Activated CD8-positive, alpha-beta memory T cell treated with anti-CD3 and anti-CD28 coated beads, Interleukin-2, amount 50 U/mL, for 1 hour (primary cell): Measurements from ENCODE around the gene MAP7D3.
"Not testable (repeated sequence)": the region's sequence is repeated elsewhere in the genome, so short reads cannot be mapped to it uniquely, and the experiment has no call there.

Experiments
- DNase-seq: peaks from one replicate; pipeline ENCODE4 v3.0.0-alpha.2; 2020; ENCODE audit errors: extremely low read depth

The MAP7D3 gene

DNA sequence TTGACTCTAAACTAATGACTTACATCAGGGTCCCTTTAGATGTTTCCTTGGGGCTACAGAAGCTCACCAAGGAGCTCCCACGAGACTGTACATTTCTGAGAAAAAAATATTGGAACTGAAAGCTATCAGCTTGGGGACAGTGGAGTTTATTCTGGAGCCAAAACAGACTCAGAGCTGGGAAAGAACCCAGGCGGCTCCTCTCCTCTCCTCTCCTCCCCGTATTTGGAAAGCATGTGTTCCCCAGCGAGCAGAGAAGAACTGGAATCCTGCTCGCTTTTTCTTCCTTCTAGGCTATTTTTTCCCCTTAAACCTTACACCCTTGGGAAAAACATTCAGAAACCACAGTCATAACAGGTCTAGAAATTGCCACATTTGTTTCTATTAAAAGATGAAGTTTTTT, 4.3 kb upstream of the MAP7D3 start:
- no peak for DNase-seq

DNA sequence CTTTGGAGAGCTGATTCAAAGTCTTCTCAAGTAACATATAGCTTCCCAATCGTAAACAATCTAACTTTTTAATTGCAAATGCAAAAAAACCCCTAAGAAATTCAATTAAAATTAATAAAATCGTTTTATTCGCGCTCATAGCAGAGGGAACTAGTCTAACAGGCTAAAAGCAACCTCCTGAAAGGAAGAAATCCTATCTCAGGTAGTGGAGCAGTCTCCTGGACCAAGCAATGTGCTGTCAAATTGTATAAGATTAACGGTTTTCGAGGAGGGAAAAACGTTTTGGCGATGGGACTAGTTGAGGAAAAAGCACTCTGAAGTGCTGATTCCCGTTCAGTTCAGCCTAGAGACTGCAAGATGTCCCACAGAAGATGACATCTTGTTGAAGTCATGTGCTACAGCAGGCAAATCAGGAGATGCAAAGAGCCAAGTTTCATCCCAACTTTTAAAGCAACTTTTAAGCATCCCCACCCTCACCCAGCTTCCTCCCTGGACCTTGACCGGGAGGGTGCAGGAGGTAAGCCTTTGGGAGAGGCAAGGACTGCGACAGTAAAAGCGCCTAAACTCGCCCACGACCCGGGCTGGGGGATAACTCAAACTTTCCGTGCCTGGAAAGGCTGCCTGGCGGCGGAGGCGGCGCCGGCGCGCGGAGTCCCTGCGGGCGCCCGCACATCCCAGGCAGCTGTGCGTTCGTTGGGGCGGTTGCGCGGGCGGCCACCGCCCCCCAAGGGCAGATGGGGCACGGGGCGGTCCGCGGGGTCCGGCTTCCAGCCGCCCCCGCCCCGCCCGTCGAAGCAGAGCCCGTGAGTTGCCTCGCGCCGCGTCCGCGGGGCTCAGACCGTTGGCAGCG, 784 bp downstream of the MAP7D3 start:
- DNase-seq, result no peak

DNA sequence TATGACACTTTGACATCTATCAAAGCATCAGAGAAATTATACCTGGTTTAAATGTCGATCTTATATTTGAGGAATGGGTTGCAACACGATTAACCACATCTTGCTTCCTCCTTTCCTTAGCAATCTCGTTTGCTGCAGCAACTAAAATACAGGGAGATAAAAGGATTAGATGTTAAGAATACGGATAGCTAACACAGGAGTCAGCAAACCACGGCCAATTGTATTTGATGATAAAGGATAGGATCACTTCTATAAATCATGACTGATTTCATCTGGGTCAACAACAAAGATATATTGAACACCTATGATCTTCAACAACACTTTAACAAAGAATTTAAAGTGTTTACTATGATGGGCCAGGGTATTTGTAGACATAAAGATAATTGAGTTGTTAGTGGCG, 5.0 kb downstream of the MAP7D3 start:
- DNase-seq, result no peak

DNA sequence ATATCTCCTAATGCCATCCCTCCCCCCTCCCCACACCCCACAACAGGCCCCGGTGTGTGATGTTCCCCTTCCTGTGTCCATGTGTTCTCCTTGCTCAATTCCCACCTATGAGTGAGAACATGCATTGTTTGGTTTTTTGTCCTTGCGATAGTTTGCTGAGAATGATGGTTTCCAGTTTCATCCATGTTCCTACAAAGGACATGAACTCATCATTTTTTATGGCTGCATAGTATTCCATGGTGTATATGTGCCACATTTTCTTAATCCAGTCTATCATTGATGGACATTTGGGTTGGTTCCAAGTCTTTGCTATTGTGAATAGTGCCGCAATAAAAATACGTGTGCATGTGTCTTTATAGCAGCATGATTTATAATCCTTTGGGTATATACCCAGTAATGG, 13.4 kb downstream of the MAP7D3 start:
- not testable (repeated sequence) for DNase-seq

DNA sequence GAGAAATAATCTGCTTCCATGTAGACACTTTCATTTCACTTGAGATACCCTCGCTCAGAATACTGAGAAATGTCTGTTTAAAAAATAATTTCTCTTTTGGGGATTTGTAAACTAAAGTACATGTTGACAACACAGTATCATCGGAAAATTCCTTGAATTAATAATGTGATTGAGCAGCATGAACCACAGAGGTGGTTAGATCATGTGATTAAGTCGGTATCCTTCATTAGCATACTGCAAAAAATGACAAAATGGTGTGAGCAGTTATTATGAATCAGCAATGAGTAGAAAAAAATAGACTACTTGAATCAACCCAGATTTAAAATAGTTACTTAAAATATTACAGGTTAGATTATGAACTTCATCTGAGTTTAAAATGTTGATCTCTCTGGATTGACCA, 14.1 kb downstream of the MAP7D3 start:
- no peak for DNase-seq

DNA sequence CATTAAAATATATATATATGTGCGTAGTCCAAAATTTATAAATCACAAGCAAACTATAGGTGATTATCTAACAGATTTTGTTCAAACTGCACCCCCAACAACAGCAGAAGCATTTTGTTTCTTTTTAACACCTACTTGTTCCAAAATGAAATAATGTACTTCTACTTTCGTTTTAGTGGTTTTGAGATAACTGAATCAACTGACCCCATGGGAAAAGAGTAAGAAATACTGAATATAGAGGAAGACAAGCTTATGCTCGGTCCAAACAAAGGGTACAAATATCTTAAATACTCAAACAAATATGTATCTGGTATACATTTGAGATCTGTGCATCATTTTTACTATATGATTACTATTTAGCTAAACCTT, 22.4 kb downstream of the MAP7D3 start:
- no peak for DNase-seq

DNA sequence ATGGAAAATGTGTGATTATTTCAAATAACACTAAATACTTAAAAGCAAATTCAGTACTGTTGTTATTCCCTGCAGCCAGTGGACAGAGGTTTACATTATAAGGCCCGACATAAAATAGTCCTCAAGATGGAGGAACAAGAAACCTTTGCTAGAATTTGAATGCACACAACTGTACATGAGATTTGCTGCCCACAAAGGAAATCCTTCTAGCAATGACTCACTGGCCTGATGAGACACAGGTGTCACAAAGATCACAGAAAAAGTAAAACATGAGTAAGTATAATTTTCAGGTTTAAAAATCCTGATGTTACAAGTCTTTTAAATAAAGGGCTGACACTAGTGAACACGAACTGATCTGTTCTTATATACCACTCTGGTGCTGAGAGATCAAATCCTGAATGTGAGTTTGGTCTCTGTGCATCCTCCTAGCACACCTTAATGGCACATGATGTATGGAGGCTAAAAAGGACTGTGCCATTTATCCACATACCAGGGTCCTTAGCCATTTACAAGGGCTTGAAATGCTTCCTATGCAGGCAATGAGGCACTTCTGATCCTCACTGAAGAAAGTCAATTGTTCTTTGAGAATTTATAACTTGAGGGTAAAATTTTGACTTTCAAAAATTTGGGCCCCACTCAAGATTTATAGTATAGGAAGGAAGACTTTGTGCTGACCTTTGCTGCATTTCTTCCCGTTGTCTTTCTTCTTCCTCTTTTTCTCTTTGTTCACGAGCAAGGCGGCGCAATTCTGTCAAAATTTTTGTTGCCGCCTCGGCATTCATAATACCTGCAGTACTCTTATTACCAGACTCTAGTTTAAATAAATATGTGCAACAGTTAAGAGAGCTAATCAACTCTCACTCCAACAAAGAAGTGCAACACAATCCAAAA, 23.0 kb downstream of the MAP7D3 start:
- no peak for DNase-seq

DNA sequence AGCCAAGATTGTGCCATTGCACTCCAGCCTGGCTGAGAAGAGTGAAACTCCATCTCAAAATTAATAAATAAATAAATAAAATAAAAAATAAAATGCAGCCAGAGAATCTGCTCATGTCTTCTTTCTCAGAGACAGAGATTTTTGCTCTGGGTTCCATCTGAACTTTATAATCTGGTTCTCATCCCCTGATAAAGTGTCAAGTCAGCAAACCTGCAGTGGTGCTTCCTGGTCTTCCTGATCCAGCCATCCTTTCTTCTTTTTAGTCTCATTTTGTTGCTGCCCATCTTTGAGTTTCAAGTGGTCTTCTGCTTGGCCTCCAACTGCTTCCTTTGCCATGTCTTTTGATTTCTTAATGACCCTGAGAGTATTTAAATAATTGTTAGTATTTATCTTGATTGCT, 24.1 kb downstream of the MAP7D3 start:
- DNase-seq, result no peak

DNA sequence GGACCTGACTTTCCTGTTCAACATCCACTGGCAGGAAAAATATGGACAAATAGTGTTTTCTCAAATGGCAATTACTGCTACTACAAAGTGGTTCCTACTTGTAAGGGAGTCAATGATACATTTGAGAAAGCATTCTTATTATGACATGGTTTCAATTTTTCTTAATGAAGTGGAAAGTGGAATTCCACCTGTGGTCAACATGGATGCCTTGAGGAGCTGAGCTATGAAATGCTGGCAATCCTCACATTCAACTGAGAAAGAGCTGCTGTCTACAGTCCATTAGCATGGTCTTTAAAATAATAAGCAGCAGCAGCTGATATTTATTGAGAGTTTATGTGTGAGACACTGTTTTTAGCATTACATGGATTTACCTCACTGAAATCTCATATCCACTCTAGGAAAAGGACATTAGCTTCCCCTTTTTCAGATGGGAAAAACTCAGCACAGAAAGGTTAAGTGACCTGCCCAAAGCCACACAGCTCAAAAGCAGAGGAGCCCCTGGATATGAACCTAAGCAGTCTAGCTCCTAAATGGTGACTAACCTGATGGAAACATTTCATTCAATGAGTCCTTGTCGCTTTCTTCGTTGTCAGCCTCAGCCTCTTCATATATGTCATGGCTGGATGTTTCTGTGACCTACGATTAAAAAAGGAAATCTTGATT, 29.2 kb downstream of the MAP7D3 start:
- no peak for DNase-seq

DNA sequence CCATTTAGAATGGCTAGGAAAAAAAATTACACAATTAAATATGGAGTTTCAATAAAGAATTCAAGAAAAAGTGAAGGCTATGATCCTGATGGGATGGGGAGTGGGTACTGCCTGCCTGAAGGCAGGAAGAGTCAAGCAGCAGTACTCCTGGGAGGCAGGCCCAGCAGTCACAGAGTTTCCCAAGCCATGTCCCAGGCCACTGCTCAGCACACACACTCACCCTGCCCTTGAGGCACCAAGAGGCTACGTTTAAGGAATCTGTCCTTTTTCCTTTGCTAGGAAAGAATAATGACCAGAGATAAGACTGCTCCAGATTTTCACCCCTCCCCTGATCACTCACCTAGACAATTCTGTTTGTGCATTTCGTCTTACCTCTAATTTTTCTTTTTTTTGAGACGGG, 30.2 kb downstream of the MAP7D3 start:
- DNase-seq, result no peak

DNA sequence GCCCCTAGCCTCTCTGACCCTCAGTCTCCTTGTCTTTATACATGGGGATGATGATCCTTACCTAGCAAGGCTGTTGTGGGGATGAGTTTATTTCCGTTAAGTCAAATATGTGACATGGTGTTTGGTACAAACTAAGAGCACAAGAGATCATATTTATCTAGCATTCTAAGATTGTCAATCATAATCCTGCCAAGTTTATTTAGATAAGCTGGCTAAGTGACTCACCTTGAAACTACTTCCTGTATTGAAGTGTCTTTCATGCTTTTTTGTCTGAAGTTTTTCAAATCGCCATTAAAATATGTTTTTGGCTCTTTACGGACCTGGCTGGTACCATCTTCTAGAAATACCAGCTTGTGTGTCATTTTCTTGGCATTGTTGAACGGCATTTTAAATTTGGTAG, 30.7 kb downstream of the MAP7D3 start:
- no peak for DNase-seq

DNA sequence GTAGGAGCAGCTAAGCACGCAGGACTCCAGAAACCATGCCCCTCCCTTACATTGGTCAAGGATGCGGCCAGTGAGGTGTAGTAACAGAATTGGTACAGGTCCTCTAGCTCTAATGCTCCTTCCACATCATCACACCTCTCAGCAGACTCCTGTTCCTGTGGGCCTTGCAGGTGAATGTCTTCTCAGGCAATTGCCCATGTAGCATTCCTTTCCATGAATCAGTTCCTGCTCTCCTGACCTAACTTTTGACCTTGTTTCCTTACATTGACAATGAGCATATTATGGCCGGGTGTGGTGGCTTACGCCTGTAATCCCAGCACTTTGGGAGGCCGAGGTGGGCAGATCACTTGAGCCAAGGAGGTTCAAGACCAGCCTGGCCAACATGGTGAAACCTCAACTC, 31.3 kb downstream of the MAP7D3 start:
- DNase-seq, result no peak

DNA sequence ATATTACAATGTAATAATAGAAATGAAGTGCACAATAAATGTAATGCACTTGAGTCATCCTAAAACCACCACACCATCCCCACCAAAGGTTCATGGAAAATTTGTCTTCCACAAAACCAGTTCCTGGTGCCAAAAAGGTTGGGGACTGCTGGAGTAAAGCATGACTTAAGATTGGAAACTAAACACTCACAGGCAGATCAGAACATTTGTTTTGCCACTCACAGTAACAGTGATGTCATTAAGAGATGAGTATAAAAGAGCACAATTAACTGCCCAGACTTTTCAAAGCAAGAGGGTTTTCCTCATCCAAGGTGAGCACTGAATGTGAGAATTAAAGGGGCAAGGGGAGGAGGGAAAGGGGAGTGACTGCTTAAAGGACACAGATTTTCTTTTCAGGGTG, 35.6 kb downstream of the MAP7D3 start:
- DNase-seq, result no peak

DNA sequence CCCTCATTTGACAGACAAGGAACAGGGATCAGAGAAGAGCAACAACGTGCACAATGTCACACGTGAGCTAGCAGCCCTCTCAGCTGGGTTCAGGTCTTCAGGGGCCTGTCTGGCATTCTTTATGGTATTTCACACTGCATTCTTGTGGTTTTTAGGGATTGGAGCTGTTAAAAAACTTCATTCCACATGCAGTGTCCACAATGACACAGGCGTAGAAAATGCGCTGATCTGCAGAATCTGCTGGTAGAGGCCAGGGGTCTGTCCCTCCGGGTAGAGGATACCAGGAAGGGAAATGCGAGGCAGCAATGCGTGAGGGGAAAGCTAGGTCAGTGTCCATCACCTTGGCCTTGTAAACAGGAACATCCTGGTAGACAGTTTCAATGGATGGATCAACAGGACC, 36.6 kb downstream of the MAP7D3 start:
- DNase-seq, result no peak

DNA sequence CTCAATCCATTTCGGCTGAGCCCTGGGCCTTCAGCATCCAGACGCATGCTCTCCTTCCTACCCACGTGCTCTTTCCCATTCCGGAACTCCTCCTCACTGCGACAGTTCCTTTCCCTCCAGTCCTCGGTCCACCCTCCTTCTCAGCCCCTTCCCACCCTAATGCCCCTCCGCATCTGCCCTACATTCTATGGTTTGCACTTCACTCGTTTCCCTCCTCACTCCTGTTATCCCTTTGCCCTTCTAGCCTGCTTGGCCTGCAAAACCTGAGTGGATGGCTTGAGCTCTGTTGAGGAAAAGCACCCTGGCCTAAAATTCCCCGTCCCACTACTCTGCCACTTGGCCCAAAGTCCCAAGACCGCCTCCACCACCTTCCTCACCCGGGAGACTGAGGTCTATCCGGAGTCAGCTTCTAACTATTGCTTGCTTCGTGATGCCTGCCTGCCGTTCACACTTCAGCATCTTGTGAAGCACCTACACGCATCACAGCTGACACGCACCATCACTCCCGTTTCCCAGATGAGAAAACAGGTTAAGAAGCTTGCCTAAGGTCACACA, 38.6 kb downstream of the MAP7D3 start:
- DNase-seq, result no peak

DNA sequence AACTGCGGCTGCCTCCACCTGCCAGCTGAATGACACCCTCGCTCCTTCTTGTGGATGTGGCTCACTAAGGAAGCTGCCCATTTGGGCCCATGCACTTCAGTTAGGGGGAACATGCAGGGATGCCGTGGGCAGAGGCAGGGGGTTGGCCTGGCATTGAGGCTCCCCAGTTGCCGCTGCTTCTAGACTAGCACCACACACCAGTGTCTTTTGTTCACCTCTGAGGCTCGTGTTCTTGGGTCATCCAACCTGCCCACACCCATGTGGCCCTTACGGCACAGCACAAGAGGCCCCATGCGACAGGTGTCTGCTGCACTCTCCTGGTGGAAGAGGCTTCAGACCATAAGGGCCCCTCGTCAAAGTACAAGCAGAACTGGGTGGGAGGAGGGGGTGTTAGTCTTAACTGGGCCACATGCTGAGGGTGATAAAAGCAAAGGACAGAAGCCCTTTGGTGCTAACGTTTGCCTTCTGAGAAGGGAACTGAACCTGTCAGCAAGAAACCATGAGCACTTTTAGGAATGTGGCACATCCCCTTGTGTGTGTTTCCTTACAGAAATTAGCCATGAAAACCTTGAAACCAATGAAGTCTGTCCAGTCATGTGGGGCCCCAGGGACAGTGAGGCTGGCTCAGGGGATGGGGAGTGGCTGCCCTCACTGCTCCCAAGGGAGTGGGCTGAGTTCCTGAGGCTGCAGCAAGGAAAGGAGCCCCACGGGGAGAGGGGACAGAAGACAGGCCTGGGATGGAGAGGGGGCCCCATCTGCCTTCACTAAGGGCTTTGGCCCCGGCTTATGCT, 39.2 kb downstream of the MAP7D3 start:
- no peak for DNase-seq

DNA sequence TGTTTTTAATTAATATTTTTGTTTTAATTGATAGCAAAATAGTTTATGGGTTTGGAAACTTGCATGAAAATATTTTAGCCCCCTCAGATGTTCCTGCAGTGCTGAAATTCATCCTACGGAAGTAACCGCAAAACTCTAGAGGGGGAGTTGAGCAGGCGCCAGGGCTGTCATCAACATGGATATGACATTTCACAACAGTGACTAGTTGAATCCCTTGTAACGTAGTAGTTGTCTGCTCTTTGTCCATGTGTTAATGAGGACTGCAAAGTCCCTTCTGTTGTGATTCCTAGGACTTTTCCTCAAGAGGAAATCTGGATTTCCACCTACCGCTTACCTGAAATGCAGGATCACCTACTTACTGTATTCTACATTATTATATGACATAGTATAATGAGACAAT, 40.4 kb downstream of the MAP7D3 start:
- DNase-seq, result no peak

DNA sequence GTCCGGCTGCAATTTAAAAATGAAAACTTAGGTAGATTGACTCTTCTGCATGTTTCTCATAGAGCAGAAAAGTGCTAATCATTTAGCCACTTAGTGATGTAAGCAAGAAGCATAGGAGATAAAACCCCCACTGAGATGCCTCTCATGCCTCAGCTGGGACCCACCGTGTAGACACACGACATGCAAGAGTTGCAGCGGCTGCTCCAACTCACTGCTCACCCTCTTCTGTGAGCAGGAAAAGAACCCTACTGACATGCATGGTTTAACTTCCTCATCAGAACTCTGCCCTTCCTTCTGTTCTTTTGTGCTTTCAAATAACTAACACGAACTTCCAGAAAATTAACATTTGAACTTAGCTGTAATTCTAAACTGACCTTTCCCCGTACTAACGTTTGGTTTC, 41.0 kb downstream of the MAP7D3 start:
- no peak for DNase-seq

DNA sequence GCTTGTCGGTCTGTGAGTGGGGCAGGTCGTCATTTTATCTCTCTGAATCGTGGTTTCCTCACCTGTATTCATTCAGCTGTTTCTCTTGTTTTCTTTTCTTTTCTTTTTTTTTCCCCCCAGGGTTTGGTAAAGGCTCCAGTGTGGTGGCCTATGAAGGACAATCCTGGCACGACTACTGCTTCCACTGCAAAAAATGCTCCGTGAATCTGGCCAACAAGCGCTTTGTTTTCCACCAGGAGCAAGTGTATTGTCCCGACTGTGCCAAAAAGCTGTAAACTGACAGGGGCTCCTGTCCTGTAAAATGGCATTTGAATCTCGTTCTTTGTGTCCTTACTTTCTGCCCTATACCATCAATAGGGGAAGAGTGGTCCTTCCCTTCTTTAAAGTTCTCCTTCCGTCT, 41.4 kb downstream of the MAP7D3 start:
- DNase-seq, result no peak

DNA sequence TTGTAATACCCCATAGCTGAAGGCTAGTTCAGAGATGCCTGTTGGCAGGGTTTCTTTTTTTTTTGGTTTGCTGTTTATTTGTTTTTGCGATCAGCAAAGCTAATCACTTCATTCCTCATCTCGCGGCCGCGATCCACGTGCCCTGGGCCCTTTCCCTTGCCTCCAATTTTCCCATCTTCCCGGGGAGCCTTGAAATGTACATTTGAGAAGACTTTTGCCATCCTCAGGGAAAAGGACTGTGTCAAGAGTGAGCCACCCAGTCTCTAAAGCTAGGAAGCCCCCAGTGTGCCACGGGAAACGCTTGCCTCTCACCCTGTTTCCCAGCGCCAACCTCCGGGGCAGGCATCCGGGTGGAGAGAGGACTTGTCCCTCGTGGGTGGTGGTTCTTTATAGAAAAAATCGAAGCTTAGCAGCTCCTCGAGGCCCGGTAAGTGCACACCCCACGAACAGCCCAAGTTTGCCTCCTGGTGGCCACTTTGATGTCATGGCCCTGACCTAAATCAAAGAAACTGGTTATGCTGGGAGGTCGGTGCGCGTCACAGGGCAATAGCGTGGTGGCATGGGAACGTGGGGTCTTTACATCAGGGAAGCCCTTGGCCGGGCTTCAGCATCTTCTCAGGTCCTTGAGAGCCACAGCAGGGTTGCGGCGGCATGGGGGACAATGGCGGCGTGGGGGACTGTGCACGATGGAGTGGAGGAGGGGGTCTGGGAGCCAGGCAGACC, 42.0 kb downstream of the MAP7D3 start:
- no peak for DNase-seq

DNA sequence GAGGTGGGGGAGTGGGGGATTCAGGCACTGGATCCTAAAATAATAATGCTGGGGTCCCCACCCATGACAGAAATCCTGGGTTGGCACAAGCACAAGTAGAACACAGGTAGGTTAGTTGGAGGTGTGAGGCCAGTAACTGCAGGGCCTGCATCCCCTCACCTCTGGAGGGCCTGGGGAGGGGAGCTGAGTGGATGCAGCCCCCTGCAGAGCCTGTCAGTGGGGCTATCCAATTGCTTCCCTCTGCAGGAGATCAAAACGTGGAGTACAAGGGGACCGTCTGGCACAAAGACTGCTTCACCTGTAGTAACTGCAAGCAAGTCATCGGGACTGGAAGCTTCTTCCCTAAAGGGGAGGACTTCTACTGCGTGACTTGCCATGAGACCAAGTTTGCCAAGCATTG, 43.7 kb downstream of the MAP7D3 start:
- no peak for DNase-seq
